WTC11 (cell line): Measurements from ENCODE around the gene POMT2. TPM values are rescaled to one million over a fixed set of nuclear protein-coding genes. Genes with fewer than 3 reads are reported as not detected.

Experiments
- ATAC-seq: fragments of 200-7000 bp; cut with Tn5 transposase; 2 replicates; pipeline ENCODE4 v1.10.0; 2021; ENCODE audit warnings: mild to moderate bottlenecking, moderate library complexity
- CTCF ChIA-PET: fragments of 300-600 bp; sonication (Branson Sonifier 250); formaldehyde crosslinking; loops from one replicate; lab custom pipeline; 2021; ENCODE audit warnings: antibody characterized with exemption; lab: Charles Lee
- POLR2A ChIA-PET: fragments of 350-600 bp; sonication (Branson Sonifier 250); formaldehyde crosslinking; loops from one replicate; lab custom pipeline; 2021; ENCODE audit warnings: antibody characterized with exemption; lab: Charles Lee
- DNase-seq: peaks from one replicate; pipeline ENCODE4 v3.0.0; 2021; ENCODE audit warnings: low spot score
- H3K27ac Mint-ChIP-seq: 2 replicates; pipeline ENCODE4 v1.8.0; 2021; ENCODE audit warnings: mixed read lengths
- H3K27me3 Mint-ChIP-seq: 2 replicates; pipeline ENCODE4 v1.8.0; 2021; ENCODE audit warnings: low read depth, mild to moderate bottlenecking, moderate library complexity, mixed read lengths
- H3K36me3 Mint-ChIP-seq: 2 replicates; pipeline ENCODE4 v1.8.0; 2021; ENCODE audit warnings: mixed read lengths
- H3K4me1 Mint-ChIP-seq: 2 replicates; pipeline ENCODE4 v1.8.0; 2022; ENCODE audit warnings: mixed read lengths
- H3K4me3 Mint-ChIP-seq: 2 replicates; pipeline ENCODE4 v1.8.0; 2021; ENCODE audit warnings: mild to moderate bottlenecking, moderate library complexity, mixed read lengths
- H3K9me3 Mint-ChIP-seq: 2 replicates; pipeline ENCODE4 v1.8.0; 2021; ENCODE audit warnings: mixed read lengths
- AFF4 ChIP-seq: sonication (generic); formaldehyde crosslinking; IDR thresholded peaks from 2 replicates; pipeline ENCODE4 v1.8.1; 2023; ENCODE audit warnings: mild to moderate bottlenecking, missing genetic modification reagents, borderline replicate concordance
- E2F4 ChIP-seq: sonication (generic); formaldehyde crosslinking; IDR thresholded peaks from 2 replicates; pipeline ENCODE4 v1.8.1; 2022; ENCODE audit warnings: low read depth, mild to moderate bottlenecking, moderate library complexity, missing genetic modification reagents, borderline replicate concordance
- GABPB1 ChIP-seq: sonication (generic); formaldehyde crosslinking; IDR thresholded peaks from 2 replicates; pipeline ENCODE4 v1.8.1; 2023; ENCODE audit warnings: mild to moderate bottlenecking, missing genetic modification reagents
- KAT7 ChIP-seq: sonication (generic); formaldehyde crosslinking; IDR thresholded peaks from 2 replicates; pipeline ENCODE4 v1.8.1; 2023; ENCODE audit warnings: missing genetic modification reagents, mild to moderate bottlenecking, borderline replicate concordance
- MAX ChIP-seq: sonication (generic); formaldehyde crosslinking; IDR thresholded peaks from 2 replicates; pipeline ENCODE4 v1.8.0; 2022; ENCODE audit warnings: mild to moderate bottlenecking, missing genetic modification reagents
- MLX ChIP-seq: sonication (generic); formaldehyde crosslinking; IDR thresholded peaks from 2 replicates; pipeline ENCODE4 v1.8.1; 2023; ENCODE audit warnings: mild to moderate bottlenecking, missing genetic modification reagents, moderate library complexity
- SMAD3 ChIP-seq: sonication (generic); formaldehyde crosslinking; IDR thresholded peaks from 2 replicates; pipeline ENCODE4 v1.8.0; 2022; ENCODE audit warnings: missing genetic modification reagents, mild to moderate bottlenecking, borderline replicate concordance
- SOX15 ChIP-seq: fragments of 250-450 bp; sonication (Bioruptor Pico); IDR thresholded peaks from 2 replicates; pipeline ENCODE4 v1.9.0; 2021; ENCODE audit warnings: mild to moderate bottlenecking
- STAT6 ChIP-seq: sonication (generic); formaldehyde crosslinking; conservative IDR thresholded peaks from 2 replicates; pipeline ENCODE4 v1.8.1; 2023; ENCODE audit warnings: mild to moderate bottlenecking, low read depth, missing genetic modification reagents, moderate library complexity
- TCF7 ChIP-seq: sonication (generic); formaldehyde crosslinking; IDR thresholded peaks from 2 replicates; pipeline ENCODE4 v1.8.0; 2022; ENCODE audit warnings: mild to moderate bottlenecking, low read depth, missing genetic modification reagents, moderate library complexity
- TEAD1 ChIP-seq: sonication (generic); formaldehyde crosslinking; IDR thresholded peaks from 2 replicates; pipeline ENCODE4 v1.8.0; 2022; ENCODE audit warnings: mild to moderate bottlenecking, missing genetic modification reagents
- USF1 ChIP-seq: sonication (generic); formaldehyde crosslinking; IDR thresholded peaks from 2 replicates; pipeline ENCODE4 v1.8.0; 2022; ENCODE audit warnings: mild to moderate bottlenecking, missing genetic modification reagents
- total RNA-seq: library from RNA; stranded (reverse); gene quantifications from 3 replicates; pipeline ENCODE4 v1.2.3, GENCODE V29; 2021
- TF ChIP-seq, protein P1 (sequence below): sonication (generic); formaldehyde crosslinking; IDR thresholded peaks from 2 replicates; pipeline ENCODE4 v1.8.1; 2022; ENCODE audit warnings: mild to moderate bottlenecking, moderate library complexity, missing genetic modification reagents
- TF ChIP-seq, protein P2 (sequence below): fragments of 200-600 bp; IDR thresholded peaks from 2 replicates; pipeline ENCODE4 v1.8.0; 2022; ENCODE audit warnings: antibody characterized with exemption

Gene POMT2
- total RNA-seq, 1 experiment from 2014 or later = 38.7 TPM

DNA sequence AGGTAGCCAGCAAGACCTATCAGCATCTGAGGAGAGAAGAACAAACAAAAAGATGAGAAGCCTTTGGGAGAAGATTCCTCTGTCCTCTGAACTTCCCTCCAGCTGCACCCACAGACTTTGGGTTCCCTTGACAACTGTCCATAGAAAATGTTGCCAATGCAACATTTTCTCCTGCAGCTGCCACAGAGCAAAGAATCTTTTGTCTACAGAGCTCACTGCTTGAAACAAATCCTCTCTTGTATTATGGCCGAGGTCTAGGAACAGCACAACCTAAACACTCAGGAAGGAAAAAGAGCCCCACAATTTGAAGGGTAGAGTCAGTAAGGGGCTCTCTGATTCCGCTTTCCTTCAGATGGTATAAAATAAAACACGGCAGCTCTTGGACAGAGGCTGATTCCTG is 14.3 kb downstream of the POMT2 start (continued):
- no peak for TF ChIP-seq STAT6 (CRISPR knock-in tag)

DNA sequence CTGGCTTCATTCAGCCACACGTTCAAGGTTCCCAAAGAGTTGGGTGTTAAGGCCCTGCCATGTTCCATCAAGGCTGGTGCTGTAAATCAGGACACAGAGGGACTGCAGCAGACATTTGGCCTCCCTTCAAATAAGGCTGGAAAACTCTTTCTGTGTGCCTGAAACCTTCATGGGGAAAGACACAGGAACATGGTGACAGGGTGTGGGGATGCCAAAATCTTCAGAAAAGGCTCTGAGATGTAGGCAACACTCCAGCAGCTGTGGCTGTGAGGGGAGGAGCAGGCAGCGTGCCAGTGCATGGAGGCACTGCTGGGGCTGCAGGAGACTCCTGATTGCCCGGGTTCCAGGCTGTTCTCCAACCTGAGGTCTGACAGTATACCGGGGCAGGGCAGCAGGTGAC is 15.0 kb downstream of the POMT2 start:
- ATAC-seq = no peak
- no peaks in the 10 kb centered on the region for H3K36me3 Mint-ChIP-seq
- H3K9me3 Mint-ChIP-seq = no peaks in the 10 kb centered on the region
- POLR2A ChIA-PET = no interaction called here
- CTCF ChIA-PET = interaction anchor here (1.2 kb wide), 1 partner anchor 15 kb away, joined by 3 read pairs; no protein-coding TSS in a partner anchor
- peaks cover 2% of the 10 kb centered on the region; the same call in 1 of the 2 replicates for H3K4me1 Mint-ChIP-seq
- H3K27ac Mint-ChIP-seq = no peak overlapping the region
- DNase-seq = no peak
- no peak overlapping the region for H3K4me3 Mint-ChIP-seq
- H3K27me3 Mint-ChIP-seq = no peaks in the 10 kb centered on the region
- TF ChIP-seq MAX = no peak
- TF ChIP-seq TEAD1 (CRISPR knock-in tag) = no peak
- no peak for TF ChIP-seq USF1
- TF ChIP-seq GABPB1 (CRISPR knock-in tag) = no peak
- TF ChIP-seq E2F4 (CRISPR knock-in tag) = no peak
- no peak for TF ChIP-seq SOX15 (CRISPR knock-in tag)
- no peak for TF ChIP-seq MLX (CRISPR knock-in tag)
- no peak for TF ChIP-seq SMAD3 (CRISPR knock-in tag)
- TF ChIP-seq, protein P1, sequence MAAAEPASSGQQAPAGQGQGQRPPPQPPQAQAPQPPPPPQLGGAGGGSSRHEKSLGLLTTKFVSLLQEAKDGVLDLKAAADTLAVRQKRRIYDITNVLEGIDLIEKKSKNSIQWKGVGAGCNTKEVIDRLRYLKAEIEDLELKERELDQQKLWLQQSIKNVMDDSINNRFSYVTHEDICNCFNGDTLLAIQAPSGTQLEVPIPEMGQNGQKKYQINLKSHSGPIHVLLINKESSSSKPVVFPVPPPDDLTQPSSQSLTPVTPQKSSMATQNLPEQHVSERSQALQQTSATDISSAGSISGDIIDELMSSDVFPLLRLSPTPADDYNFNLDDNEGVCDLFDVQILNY = no peak
- no peak for TF ChIP-seq TCF7 (CRISPR knock-in tag)
- TF ChIP-seq, protein P2, sequence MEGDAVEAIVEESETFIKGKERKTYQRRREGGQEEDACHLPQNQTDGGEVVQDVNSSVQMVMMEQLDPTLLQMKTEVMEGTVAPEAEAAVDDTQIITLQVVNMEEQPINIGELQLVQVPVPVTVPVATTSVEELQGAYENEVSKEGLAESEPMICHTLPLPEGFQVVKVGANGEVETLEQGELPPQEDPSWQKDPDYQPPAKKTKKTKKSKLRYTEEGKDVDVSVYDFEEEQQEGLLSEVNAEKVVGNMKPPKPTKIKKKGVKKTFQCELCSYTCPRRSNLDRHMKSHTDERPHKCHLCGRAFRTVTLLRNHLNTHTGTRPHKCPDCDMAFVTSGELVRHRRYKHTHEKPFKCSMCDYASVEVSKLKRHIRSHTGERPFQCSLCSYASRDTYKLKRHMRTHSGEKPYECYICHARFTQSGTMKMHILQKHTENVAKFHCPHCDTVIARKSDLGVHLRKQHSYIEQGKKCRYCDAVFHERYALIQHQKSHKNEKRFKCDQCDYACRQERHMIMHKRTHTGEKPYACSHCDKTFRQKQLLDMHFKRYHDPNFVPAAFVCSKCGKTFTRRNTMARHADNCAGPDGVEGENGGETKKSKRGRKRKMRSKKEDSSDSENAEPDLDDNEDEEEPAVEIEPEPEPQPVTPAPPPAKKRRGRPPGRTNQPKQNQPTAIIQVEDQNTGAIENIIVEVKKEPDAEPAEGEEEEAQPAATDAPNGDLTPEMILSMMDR = no peak
- TF ChIP-seq KAT7 (CRISPR knock-in tag) = no peak
- TF ChIP-seq AFF4 (CRISPR knock-in tag) = no peak
